ENCODE measurements around the gene CLCN2.

Gene CLCN2

GRCh38 chr3:184380627-184381260 lies 19.3 kb upstream of the CLCN2 start:
- DNase-seq (ENCODE audit: low read depth, low spot score), result no peak

GRCh38 chr3:184380185-184380626 lies 18.8 kb upstream of the CLCN2 start:
- DNase-seq (ENCODE audit: low read depth, low spot score), result no peak

GRCh38 chr3:184379358-184380184 lies 18.2 kb upstream of the CLCN2 start, which contains the start of gene CHRD:
Gene CHRD, plus strand, starts transcription at chr3:184380054. Its CDS starts 265 bp downstream, at chr3:184380319.
- DNase-seq (ENCODE audit: low read depth, low spot score), result no peak

GRCh38 chr3:184378651-184379357 lies 17.4 kb upstream of the CLCN2 start:
- no peak for DNase-seq (ENCODE audit: low read depth, low spot score)

- peak; percentile 66 for DNase-seq (ENCODE audit: low read depth, low spot score)
Observed at GRCh38 chr3:184377882-184378445, 16.6 kb upstream of the CLCN2 start, which contains the start of gene THPO. Gene THPO, minus strand, starts transcription at chr3:184378207. Its CDS starts 1,948 bp downstream, at chr3:184376259.

GRCh38 chr3:184377374-184377773 lies 16.0 kb upstream of the CLCN2 start:
- no peak for DNase-seq (ENCODE audit: low read depth, low spot score)

- no peak for DNase-seq (ENCODE audit: low read depth, low spot score)
Observed at GRCh38 chr3:184375747-184376461, 14.5 kb upstream of the CLCN2 start.

- no peak for DNase-seq (ENCODE audit: low read depth, low spot score)
Observed at GRCh38 chr3:184373422-184373821, 12.0 kb upstream of the CLCN2 start.

- no peak for DNase-seq (ENCODE audit: low read depth, low spot score)
Observed at GRCh38 chr3:184372911-184373310, 11.5 kb upstream of the CLCN2 start.

GRCh38 chr3:184372296-184372821 lies 11.0 kb upstream of the CLCN2 start:
- no peak for DNase-seq (ENCODE audit: low read depth, low spot score)

- DNase-seq (ENCODE audit: low read depth, low spot score), result peak; percentile 83
Observed at GRCh38 chr3:184371570-184372018, 10.2 kb upstream of the CLCN2 start.

- no peak for DNase-seq (ENCODE audit: low read depth, low spot score)
Observed at GRCh38 chr3:184368586-184369183, 7.3 kb upstream of the CLCN2 start.

- DNase-seq (ENCODE audit: low read depth, low spot score), result no peak
Observed at GRCh38 chr3:184368116-184368515, 6.7 kb upstream of the CLCN2 start.

- no peak for DNase-seq (ENCODE audit: low read depth, low spot score)
Observed at GRCh38 chr3:184366619-184367289, 5.3 kb upstream of the CLCN2 start.

GRCh38 chr3:184362668-184363546 lies 1.5 kb upstream of the CLCN2 start:
- DNase-seq (ENCODE audit: low read depth, low spot score), result peak; percentile 99

GRCh38 chr3:184361932-184362667 lies 695 bp upstream of the CLCN2 start:
- DNase-seq (ENCODE audit: low read depth, low spot score), result peak; percentile 57

GRCh38 chr3:184360929-184361531 lies 375 bp downstream of the CLCN2 start:
- no peak for DNase-seq (ENCODE audit: low read depth, low spot score)

All from ELF-1 (cell line).